ENCODE data around the gene TOMM6. TPM values are rescaled to one million over a fixed set of nuclear protein-coding genes. Genes with fewer than 3 reads are reported as not detected.

Gene TOMM6
- 436 TPM for polyA plus RNA-seq (2012; ENCODE audit: low read depth, missing spikeins)

DNA sequence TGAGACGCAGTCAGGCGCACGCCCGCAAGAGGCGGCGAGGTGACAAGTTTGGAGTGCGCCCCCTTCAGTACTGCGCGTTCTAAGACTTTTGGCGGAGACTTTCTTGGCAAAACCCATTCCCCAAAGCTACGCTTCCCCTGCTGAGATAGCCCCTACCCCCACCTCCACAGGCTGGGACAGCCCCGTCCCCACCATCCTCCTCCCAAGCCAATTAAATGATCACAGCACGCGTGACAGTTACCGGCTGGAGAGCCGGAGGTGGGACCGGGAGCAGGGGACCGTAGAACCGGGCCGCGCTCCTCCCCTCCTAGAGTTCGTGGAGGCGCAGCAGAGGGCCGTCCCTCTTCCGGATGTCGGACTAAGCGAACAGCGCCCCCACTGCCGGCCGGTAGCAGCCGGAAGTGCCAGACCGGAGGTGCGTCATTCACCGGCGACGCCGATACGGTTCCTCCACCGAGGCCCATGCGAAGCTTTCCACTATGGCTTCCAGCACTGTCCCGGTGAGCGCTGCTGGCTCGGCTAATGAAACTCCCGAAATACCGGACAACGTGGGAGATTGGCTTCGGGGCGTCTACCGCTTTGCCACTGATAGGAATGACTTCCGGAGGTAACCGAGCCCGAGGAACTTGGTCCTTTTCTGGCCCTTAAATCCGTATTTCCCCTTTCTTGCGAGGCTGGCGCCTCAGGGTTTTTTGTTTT lies at the start of gene TOMM6:
TOMM6 (plus strand) TSS at position 476 of the 699 bp plus-strand sequence; CDS start at position 480, 4 bp downstream.
- peak; percentile 86 for DNase-seq (ENCODE audit: insufficient read length, low spot score)
- TF ChIP-seq POLR2A (IDR thresholded peaks at IDR 0.05; ENCODE audit: low read depth, low read length): peak; percentile 94
- peak; percentile 86 for TF ChIP-seq POU2F2 (IDR thresholded peaks at IDR 0.05; ENCODE audit: low read depth, low read length)
- peak; percentile 97 for TF ChIP-seq POLR2AphosphoS5 (IDR thresholded peaks at IDR 0.05; ENCODE audit: low read depth, low read length)
- peak; percentile 31; the same call in 1 of the 2 replicates for TF ChIP-seq SPI1 (IDR thresholded peaks at IDR 0.05; ENCODE audit: low read depth, low read length)
- TF ChIP-seq PAX5 (IDR thresholded peaks at IDR 0.05; ENCODE audit: insufficient read depth, low read length, severe bottlenecking): peak; percentile 95
- TF ChIP-seq TAF1 (IDR thresholded peaks at IDR 0.05; ENCODE audit: low read depth, low read length): peak; percentile 98
- FAIRE-seq: peak; percentile 96

DNA sequence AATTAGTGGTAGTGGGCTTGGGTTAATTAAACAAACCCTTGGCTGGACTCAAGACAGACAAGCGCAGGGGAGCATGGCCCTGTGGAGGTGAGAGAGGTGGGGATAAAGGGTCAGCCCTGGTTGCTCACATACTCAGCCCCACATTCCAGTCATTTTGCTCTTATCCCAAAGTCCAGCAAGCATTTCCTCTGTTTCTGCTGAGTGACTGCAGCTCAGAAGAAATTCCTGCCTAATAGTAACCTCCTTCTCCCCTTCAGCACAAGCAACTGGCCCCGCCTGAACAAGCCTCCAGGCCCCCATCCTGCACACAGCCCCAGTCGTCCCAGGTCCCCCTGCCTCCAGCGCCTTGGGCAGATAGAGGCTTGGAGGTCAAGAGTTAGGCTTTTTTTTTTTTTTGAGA lies 48.5 kb upstream of the TOMM6 start:
- TF ChIP-seq POU2F2 (IDR thresholded peaks at IDR 0.05; ENCODE audit: low read depth, low read length) (no peak), TAF1 (IDR thresholded peaks at IDR 0.05; ENCODE audit: low read depth, low read length) (no peak), PAX5 (IDR thresholded peaks at IDR 0.05; ENCODE audit: insufficient read depth, low read length, severe bottlenecking) (no peak), POLR2AphosphoS5 (IDR thresholded peaks at IDR 0.05; ENCODE audit: low read depth, low read length) (no peak), POLR2A (IDR thresholded peaks at IDR 0.05; ENCODE audit: low read depth, low read length) (no peak), SPI1 (IDR thresholded peaks at IDR 0.05; ENCODE audit: low read depth, low read length) (no peak)
- DNase-seq (ENCODE audit: insufficient read length, low spot score) (no peak), FAIRE-seq (no peak)

DNA sequence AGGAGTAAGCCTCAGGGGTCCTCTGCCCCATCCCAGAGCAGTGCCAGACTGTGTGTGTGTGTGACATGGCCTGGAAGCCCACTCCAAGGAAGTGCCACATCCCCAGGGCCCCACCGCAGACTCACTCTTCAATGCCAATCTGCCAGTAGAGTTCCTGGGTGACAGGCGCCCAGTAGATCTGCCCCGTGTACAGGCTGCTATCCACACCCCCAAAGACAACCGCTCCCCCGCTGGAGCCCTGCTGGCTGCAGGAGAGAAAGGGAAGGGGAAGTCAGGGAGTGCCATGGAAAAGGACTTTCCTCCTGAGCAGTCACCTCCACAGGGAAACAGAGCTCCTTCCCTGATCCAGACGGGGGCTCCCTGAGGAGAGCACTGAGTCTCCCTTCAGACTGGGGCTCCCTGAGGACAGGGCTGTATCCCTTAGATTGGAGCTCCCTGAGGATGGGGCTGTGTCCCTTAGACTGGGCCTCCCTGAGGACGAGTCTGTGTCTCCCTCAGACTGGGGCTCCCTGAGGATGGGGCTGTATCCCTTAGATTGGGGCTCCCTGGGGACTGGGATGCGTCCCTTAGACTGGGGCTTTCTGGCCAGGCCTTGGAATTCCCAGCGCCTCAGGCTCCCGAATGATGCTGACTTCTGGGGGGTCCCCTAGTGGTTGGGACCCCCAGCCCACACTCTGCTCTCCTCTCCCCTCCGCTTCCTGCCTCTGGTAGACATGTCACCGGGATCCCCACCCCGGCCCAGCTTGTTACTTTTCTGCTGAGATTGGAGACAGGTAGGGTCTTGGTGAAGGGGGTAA lies 46.9 kb upstream of the TOMM6 start:
- FAIRE-seq (no peak), DNase-seq (ENCODE audit: insufficient read length, low spot score) (no peak)
- TF ChIP-seq POU2F2 (IDR thresholded peaks at IDR 0.05; ENCODE audit: low read depth, low read length) (no peak), SPI1 (IDR thresholded peaks at IDR 0.05; ENCODE audit: low read depth, low read length) (no peak), POLR2A (IDR thresholded peaks at IDR 0.05; ENCODE audit: low read depth, low read length) (no peak), POLR2AphosphoS5 (IDR thresholded peaks at IDR 0.05; ENCODE audit: low read depth, low read length) (no peak), TAF1 (IDR thresholded peaks at IDR 0.05; ENCODE audit: low read depth, low read length) (no peak), PAX5 (IDR thresholded peaks at IDR 0.05; ENCODE audit: insufficient read depth, low read length, severe bottlenecking) (no peak)

DNA sequence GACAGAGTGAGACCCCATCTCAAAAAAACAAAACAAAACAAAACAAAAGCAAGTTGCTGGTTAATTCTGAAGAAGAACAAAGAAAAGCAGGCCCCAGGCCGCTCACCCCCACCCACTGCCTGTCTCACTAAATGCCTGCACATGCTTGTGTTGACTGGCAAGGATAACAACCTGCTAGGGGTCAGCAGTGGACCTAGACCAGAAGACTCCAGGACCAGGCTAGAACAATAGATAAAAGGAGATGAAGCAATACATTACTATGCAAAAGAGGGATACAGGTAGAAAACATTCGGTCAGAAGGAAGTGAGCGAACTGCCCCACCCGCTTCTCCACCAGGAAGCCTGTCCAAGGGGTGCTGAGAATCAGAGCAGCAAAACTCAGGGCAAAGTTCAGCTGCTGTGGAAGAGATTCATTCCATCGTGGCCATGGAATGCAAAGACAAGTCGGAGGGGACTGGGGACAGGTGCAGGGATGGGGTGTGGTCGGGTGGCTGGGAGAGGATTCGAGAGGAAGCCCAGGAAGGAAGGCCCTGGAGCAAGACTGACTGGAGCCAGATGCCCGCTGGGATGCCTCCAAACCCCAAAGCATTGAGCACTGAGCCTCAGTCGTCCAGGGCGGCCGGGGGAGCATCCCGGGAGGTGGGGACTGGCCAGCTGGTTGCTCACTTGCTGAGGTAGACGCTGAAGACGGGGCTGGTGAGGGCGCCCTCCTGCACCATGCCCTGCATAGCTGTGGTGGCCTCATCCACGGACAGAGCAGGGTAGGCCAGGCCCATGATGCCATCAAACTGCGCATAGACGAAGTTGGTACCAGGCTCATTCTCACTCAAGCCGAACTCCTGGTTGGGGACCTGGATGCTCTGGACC lies 45.6 kb upstream of the TOMM6 start:
- FAIRE-seq: no peak
- DNase-seq (ENCODE audit: insufficient read length, low spot score): no peak

DNA sequence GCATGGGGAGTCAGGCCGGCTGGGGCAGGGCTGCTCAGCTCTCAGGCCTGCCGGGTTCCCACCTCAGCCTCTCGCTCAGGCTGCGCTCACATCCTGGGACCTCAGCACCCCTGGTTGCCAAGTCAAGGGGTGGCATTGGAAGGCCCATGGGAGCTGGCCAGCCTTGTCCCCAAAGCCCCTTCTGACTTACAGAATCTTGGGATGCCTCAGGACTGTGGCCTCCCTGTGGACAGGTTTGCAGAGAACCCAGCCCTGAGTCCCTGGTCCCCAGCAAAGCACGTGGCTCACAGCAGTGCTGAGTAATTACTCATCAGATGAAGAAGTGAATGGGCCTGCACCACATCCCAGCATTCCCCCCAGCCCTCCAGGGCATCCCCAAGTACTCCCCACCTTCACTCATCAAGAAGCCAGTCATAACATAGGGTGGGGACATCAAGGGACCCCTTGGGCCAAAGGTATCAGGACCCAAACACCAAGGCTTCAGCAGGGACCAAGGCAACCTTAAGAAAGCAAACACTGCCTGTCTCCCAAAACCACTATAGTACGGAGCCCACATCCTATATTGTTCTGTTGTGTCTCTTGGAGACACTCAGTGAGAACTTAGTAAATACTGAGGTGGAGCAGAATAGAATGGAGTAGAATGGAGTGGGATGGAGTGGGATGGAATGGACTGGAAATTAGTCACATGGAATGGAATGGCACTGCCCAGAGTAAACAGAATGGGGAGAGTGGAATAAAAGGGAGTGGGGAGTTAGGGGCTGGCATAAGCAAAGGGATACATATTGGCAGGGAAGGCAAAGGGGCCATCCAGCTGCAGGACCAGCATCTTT lies 43.9 kb upstream of the TOMM6 start:
- FAIRE-seq (no peak), DNase-seq (ENCODE audit: insufficient read length, low spot score) (no peak)

More for the DNA sequence above, 45.6 kb upstream of the TOMM6 start:
- TF ChIP-seq POLR2AphosphoS5 (IDR thresholded peaks at IDR 0.05; ENCODE audit: low read depth, low read length) (no peak), PAX5 (IDR thresholded peaks at IDR 0.05; ENCODE audit: insufficient read depth, low read length, severe bottlenecking) (no peak), SPI1 (IDR thresholded peaks at IDR 0.05; ENCODE audit: low read depth, low read length) (no peak), POU2F2 (IDR thresholded peaks at IDR 0.05; ENCODE audit: low read depth, low read length) (no peak), TAF1 (IDR thresholded peaks at IDR 0.05; ENCODE audit: low read depth, low read length) (no peak), POLR2A (IDR thresholded peaks at IDR 0.05; ENCODE audit: low read depth, low read length) (no peak)

DNA sequence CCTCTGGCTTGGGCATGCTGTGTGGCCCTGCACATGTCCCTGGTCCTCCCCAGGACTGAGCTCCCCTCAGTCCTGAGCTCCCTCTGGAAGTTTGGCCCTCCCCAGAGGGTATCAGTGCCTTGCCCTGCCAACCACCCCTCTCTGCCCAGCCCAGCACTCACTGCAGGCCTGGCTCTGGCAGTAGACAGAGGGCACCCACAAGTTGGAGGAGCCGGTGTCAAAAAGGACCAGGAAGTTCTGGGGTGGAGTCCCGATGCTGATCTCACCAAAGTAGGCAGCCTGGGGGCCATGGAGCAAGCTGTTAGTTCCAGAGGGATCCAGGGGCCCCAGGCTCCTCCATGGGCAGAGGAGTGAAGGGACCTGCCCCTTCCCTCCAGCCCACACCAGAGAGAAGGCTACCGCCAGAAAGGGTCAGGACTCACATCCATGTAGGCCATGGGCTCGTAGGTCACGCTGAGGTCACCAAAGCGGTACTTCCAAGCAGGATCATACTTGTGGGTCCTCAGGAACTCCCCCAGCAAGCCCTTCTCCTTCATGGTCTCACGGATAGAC lies 43.2 kb upstream of the TOMM6 start:
- TF ChIP-seq SPI1 (IDR thresholded peaks at IDR 0.05; ENCODE audit: low read depth, low read length): no peak
- TF ChIP-seq POLR2AphosphoS5 (IDR thresholded peaks at IDR 0.05; ENCODE audit: low read depth, low read length): no peak
- TF ChIP-seq PAX5 (IDR thresholded peaks at IDR 0.05; ENCODE audit: insufficient read depth, low read length, severe bottlenecking): no peak
- TF ChIP-seq POU2F2 (IDR thresholded peaks at IDR 0.05; ENCODE audit: low read depth, low read length): no peak
- no peak for TF ChIP-seq TAF1 (IDR thresholded peaks at IDR 0.05; ENCODE audit: low read depth, low read length)
- no peak for TF ChIP-seq POLR2A (IDR thresholded peaks at IDR 0.05; ENCODE audit: low read depth, low read length)
- FAIRE-seq (no peak), DNase-seq (ENCODE audit: insufficient read length, low spot score) (no peak)

More for the DNA sequence above, 43.9 kb upstream of the TOMM6 start:
- no peak for TF ChIP-seq POLR2AphosphoS5 (IDR thresholded peaks at IDR 0.05; ENCODE audit: low read depth, low read length)
- no peak for TF ChIP-seq POLR2A (IDR thresholded peaks at IDR 0.05; ENCODE audit: low read depth, low read length)
- TF ChIP-seq PAX5 (IDR thresholded peaks at IDR 0.05; ENCODE audit: insufficient read depth, low read length, severe bottlenecking): no peak
- TF ChIP-seq POU2F2 (IDR thresholded peaks at IDR 0.05; ENCODE audit: low read depth, low read length): no peak
- TF ChIP-seq TAF1 (IDR thresholded peaks at IDR 0.05; ENCODE audit: low read depth, low read length): no peak

DNA sequence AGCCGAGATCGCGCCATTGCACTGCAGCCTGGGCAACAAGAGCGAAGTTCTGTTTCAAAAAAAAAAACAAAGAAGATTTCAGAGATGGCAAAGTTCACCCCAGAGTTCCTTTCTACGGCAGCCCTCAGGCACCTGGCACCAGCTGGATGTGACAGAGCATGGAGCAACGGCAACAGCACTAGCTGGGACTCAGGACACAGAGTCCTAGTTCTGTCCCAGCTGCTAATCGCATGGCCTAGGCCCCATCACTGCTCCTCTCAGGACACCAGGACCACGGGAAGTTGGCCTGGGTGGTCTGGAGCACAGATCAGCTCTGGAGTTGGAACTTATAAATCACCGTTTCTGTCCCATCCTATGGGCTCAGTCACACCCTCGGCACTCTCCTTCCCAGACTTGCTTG lies 41.4 kb upstream of the TOMM6 start:
- FAIRE-seq: no peak
- no peak for DNase-seq (ENCODE audit: insufficient read length, low spot score)
- no peak for TF ChIP-seq POLR2A (IDR thresholded peaks at IDR 0.05; ENCODE audit: low read depth, low read length)
- TF ChIP-seq PAX5 (IDR thresholded peaks at IDR 0.05; ENCODE audit: insufficient read depth, low read length, severe bottlenecking): no peak
- no peak for TF ChIP-seq SPI1 (IDR thresholded peaks at IDR 0.05; ENCODE audit: low read depth, low read length)
- TF ChIP-seq TAF1 (IDR thresholded peaks at IDR 0.05; ENCODE audit: low read depth, low read length): no peak
- TF ChIP-seq POU2F2 (IDR thresholded peaks at IDR 0.05; ENCODE audit: low read depth, low read length): no peak
- no peak for TF ChIP-seq POLR2AphosphoS5 (IDR thresholded peaks at IDR 0.05; ENCODE audit: low read depth, low read length)

All from GM12891 (cell line).